CD14-positive monocyte (primary cell): ENCODE measurements around the gene S100A16. TPM values are rescaled to one million over a fixed set of nuclear protein-coding genes. Genes with fewer than 3 reads are reported as not detected.

Experiments
- DNase-seq, 3 donors: peaks; one replicate each; pipeline ENCODE4 v3.0.0-alpha.2; 2011 to 2022
- H2AFZ ChIP-seq: 2 replicates; pipeline ENCODE4 v1.6.0; 2012; ENCODE audit warnings: mild to moderate bottlenecking, low read depth, low read length, inconsistent platforms; ENCODE audit not compliant: insufficient read depth, poor library complexity, severe bottlenecking
- H3K27ac ChIP-seq, 2 donors: 1 replicate in 1 of 2; 2 replicates in 1 of 2; pipeline ENCODE4 v1.5.1; 2012 to 2013; ENCODE audit warnings: low read length in 2 of 2, control low read depth in 1 of 2, inconsistent platforms in 1 of 2, low read depth in 1 of 2, mild to moderate bottlenecking in 1 of 2
- H3K27me3 ChIP-seq, 2 donors: one replicate each; pipeline versions ENCODE4 v1.6.0 to v1.6.1; 2011 to 2013; ENCODE audit warnings: low read length in 2 of 2; ENCODE audit not compliant: control insufficient read depth in 2 of 2, insufficient read depth in 2 of 2
- H3K36me3 ChIP-seq, 2 donors: replicated peaks in 1 of 2; 1 replicate in 1 of 2; 2 replicates in 1 of 2; pipeline versions ENCODE4 v1.5.1 to v1.6.1; 2012 to 2013; ENCODE audit warnings: low read length in 2 of 2, control low read depth in 1 of 2, inconsistent platforms in 1 of 2, mild to moderate bottlenecking in 1 of 2; ENCODE audit not compliant: insufficient read depth in 2 of 2, control insufficient read depth in 1 of 2
- H3K4me1 ChIP-seq, 2 donors: 1 replicate in 1 of 2; 2 replicates in 1 of 2; pipeline versions ENCODE4 v1.5.1 to v1.6.1; 2012 to 2013; ENCODE audit warnings: low read length in 2 of 2, control low read depth in 1 of 2, inconsistent platforms in 1 of 2, mild to moderate bottlenecking in 1 of 2, moderate library complexity in 1 of 2; ENCODE audit not compliant: insufficient read depth in 2 of 2, control insufficient read depth in 1 of 2
- H3K4me2 ChIP-seq: replicated peaks from 2 replicates; pipeline ENCODE3; 2012; ENCODE audit warnings: low read length, moderate library complexity, mild to moderate bottlenecking; ENCODE audit not compliant: poor library complexity, severe bottlenecking; ENCODE audit errors: extremely low read depth
- H3K4me3 ChIP-seq, 3 experiments: fragments of 200-600 bp in 1 of 3; sonication (generic) in 1 of 3; replicated peaks in 1 of 3; 1 replicate in 2 of 3; 2 replicates in 1 of 3; pipeline ENCODE4 v1.5.1; 2011 to 2013; ENCODE audit warnings: low read length in 3 of 3, mild to moderate bottlenecking in 3 of 3, control low read depth in 2 of 3, low read depth in 2 of 3, inconsistent platforms in 1 of 3, moderate library complexity in 1 of 3
- H3K79me2 ChIP-seq: 2 replicates; pipeline ENCODE4 v1.6.0; 2012; ENCODE audit warnings: mild to moderate bottlenecking, control low read depth, inconsistent platforms, low read length, moderate library complexity; ENCODE audit not compliant: insufficient read depth
- H3K9ac ChIP-seq: 2 replicates; pipeline ENCODE4 v1.6.0; 2017; ENCODE audit warnings: low read length, mild to moderate bottlenecking; ENCODE audit not compliant: insufficient read depth, poor library complexity, severe bottlenecking
- H3K9me3 ChIP-seq, 2 donors: replicated peaks in 1 of 2; 1 replicate in 1 of 2; 2 replicates in 1 of 2; pipeline versions ENCODE4 v1.5.1 to v1.6.1; 2012 to 2013; ENCODE audit warnings: low read length in 2 of 2, control low read depth in 1 of 2; ENCODE audit not compliant: control insufficient read depth in 1 of 2, insufficient read depth in 1 of 2
- H4K20me1 ChIP-seq: 2 replicates; pipeline ENCODE4 v1.6.0; 2012; ENCODE audit warnings: mild to moderate bottlenecking, low read length, control low read depth, moderate library complexity; ENCODE audit not compliant: insufficient read depth
- H3K27ac Mint-ChIP-seq, 7 donors: one replicate each; pipeline ENCODE4 v1.8.0; 2020; ENCODE audit warnings: mild to moderate bottlenecking in 7 of 7, mixed read lengths in 7 of 7, moderate library complexity in 6 of 7, inconsistent platforms in 2 of 7
- H3K27me3 Mint-ChIP-seq, 3 donors: one replicate each; pipeline ENCODE4 v1.8.0; 2021 to 2022; ENCODE audit warnings: low read depth in 3 of 3, mild to moderate bottlenecking in 3 of 3, mixed read lengths in 3 of 3, moderate library complexity in 3 of 3, inconsistent platforms in 1 of 3
- H3K36me3 Mint-ChIP-seq, 2 donors: one replicate each; pipeline ENCODE4 v1.8.0; 2020; ENCODE audit warnings: mixed read lengths in 2 of 2, inconsistent platforms in 1 of 2, mild to moderate bottlenecking in 1 of 2
- H3K4me1 Mint-ChIP-seq: one replicate; pipeline ENCODE4 v1.8.0; 2020; ENCODE audit warnings: mild to moderate bottlenecking, mixed read lengths
- H3K4me3 Mint-ChIP-seq, 2 donors: one replicate each; pipeline ENCODE4 v1.8.0; 2020; ENCODE audit warnings: mild to moderate bottlenecking in 2 of 2, mixed read lengths in 2 of 2, moderate library complexity in 1 of 2
- H3K9me3 Mint-ChIP-seq, 7 donors: one replicate each; pipeline ENCODE4 v1.8.0; 2020 to 2022; ENCODE audit warnings: mixed read lengths in 7 of 7, mild to moderate bottlenecking in 6 of 7, moderate library complexity in 6 of 7, inconsistent platforms in 2 of 7
- WGBS: methylation state at CpG from one replicate; pipeline ENCODE4 v1.1.5; 2013; ENCODE audit warnings: missing lambda C conversion rate; ENCODE audit not compliant: insufficient coverage; 5-methylcytosine and 5-hydroxymethylcytosine counted together
- intact Hi-C, 2 donors: fragments of 100-400 bp; cut with micrococcal nuclease; formaldehyde crosslinking; loops; one replicate each; pipeline versions ENCODE4 v1.15.0 to v1.15.1; 2023
- polyA plus RNA-seq, 3 donors: library from polyadenylated mRNA; depleted of rRNA in 1 of 3; unstranded in 2 of 3; stranded (reverse) in 1 of 3; fragments of 300-500 nt in 2 of 3; fragments of >200 nt in 1 of 3; fragmentation: Illumina TruSeq in 2 of 3; gene quantifications; 1 replicate in 2 of 3; 2 replicates in 1 of 3; pipeline ENCODE4 v1.2.3, GENCODE V29; 2012 to 2021
- TF ChIP-seq, protein P1 (sequence below): fragments of 200-600 bp; IDR thresholded peaks from one replicate; pipeline ENCODE4 v1.8.0; 2022; ENCODE audit warnings: antibody characterized with exemption, mild to moderate bottlenecking

Gene S100A16
- polyA plus RNA-seq, 3 donors, result not detected

DNA sequence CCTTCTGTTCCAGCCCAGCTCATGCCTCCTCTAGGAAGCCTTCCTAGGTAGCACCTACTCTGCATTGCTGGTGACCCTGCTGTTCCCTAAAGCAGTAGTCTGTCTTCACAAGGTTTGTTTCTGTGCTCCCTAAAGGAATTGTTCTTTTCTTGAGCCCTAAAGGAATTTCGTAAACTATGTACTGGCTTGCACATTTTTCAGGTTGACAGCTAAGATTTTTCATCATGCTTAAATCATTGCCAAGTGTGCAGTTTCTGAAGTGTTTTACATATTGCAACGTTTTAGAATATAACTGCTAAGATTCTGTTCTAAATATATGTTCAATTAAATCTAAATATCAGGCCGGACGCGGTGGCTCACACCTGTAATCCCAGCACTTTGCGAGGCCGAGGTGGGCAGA lies 13.1 kb downstream of the S100A16 start:
- no peaks in the 10 kb centered on the region for H4K20me1 ChIP-seq
- TF ChIP-seq, protein P1, sequence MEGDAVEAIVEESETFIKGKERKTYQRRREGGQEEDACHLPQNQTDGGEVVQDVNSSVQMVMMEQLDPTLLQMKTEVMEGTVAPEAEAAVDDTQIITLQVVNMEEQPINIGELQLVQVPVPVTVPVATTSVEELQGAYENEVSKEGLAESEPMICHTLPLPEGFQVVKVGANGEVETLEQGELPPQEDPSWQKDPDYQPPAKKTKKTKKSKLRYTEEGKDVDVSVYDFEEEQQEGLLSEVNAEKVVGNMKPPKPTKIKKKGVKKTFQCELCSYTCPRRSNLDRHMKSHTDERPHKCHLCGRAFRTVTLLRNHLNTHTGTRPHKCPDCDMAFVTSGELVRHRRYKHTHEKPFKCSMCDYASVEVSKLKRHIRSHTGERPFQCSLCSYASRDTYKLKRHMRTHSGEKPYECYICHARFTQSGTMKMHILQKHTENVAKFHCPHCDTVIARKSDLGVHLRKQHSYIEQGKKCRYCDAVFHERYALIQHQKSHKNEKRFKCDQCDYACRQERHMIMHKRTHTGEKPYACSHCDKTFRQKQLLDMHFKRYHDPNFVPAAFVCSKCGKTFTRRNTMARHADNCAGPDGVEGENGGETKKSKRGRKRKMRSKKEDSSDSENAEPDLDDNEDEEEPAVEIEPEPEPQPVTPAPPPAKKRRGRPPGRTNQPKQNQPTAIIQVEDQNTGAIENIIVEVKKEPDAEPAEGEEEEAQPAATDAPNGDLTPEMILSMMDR, result no peak
- no peak overlapping the region for H3K4me3 Mint-ChIP-seq
- H3K4me1 Mint-ChIP-seq, result peaks cover 54% of the 10 kb centered on the region
- H3K27me3 ChIP-seq, result no peaks in the 10 kb centered on the region
- intact Hi-C loops, result loop anchor here in 1 of 2 donors (5.0 kb wide), 1 partner anchor 32 kb away; the partner anchor contains the start of gene CHTOP
- H3K9me3 ChIP-seq, result no peaks in the 10 kb centered on the region
- H3K9me3 Mint-ChIP-seq, result no peaks in the 10 kb centered on the region
- H3K36me3 Mint-ChIP-seq, result no peaks in the 10 kb centered on the region
- H3K4me3 ChIP-seq, result no peak overlapping the region
- no peak for DNase-seq
- H3K4me1 ChIP-seq, result peaks cover 26 to 43% of the 10 kb centered on the region in 2 donors
- H3K27me3 Mint-ChIP-seq, result peaks cover 2 to 3% (median 3%) of the 10 kb centered on the region in 3 donors
- no peak overlapping the region for H2AFZ ChIP-seq
- H3K9ac ChIP-seq, result no peak overlapping the region
- WGBS, result 75% methylated on average over 1 of the region's 7 CpGs
- H3K79me2 ChIP-seq, result no peaks in the 10 kb centered on the region
- no peaks in the 10 kb centered on the region for H3K36me3 ChIP-seq
- peak overlapping the region in 2 of 7 donors; percentile 40 to 69 for H3K27ac Mint-ChIP-seq
- H3K27ac ChIP-seq, result no peak overlapping the region
- no peak overlapping the region for H3K4me2 ChIP-seq

DNA sequence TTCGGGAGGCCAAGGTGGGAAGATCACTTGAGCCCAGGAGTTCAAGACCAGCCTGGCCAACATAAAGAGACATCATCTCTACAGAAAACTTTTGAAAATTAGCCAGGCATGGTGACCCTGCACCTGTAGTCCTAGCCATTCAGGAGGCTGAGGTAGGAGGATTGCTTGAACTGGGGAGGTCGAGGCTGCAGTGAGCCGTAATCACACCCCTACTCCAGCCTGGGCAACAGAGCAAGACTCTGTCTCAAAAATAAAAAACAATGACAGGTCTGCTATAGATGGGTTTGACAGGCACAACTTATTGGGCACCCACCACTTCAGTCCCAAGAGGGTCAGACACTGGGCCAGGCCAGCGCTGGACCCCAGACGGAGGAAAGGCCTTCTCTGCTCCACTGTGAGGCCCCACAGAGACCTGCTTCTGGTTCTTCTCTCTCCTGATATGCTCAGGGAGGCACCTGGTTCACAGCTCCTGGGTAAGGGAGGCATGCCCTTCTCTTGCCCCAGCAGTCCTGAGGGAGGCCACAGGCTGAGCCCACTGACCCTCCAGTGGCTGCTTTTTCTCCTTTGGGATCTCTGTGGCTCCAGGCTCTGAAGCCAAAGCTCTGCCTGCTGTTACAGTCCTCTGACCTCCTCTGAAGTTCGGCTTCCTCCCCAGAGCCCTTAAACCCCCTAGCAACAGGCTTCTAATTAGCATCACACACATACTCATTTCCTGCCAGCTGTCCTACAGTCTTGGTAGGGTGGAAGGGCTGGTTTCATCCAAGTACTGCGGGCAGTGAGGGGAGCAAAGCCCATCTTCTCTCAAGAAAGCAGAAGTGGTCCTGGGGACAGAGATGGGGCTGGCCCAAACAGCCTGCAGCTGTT lies 14.4 kb downstream of the S100A16 start:
- Mint-ChIP-seq H3K4me1 (peaks cover 54% of the 10 kb centered on the region), H3K9me3 (no peaks in the 10 kb centered on the region), H3K4me3 (no peak overlapping the region), H3K27ac (peak overlapping the region in 6 of 7 donors; percentile 66 to 89 (median 83)), H3K27me3 (peaks cover 2 to 3% (median 3%) of the 10 kb centered on the region in 3 donors), H3K36me3 (no peaks in the 10 kb centered on the region)
- Histone ChIP-seq H3K4me2 (peak overlapping the region; percentile 15), H3K4me1 (peaks cover 26 to 43% of the 10 kb centered on the region in 2 donors), H3K9ac (no peak overlapping the region), H3K36me3 (no peaks in the 10 kb centered on the region), H4K20me1 (no peaks in the 10 kb centered on the region), H3K27ac (peak overlapping the region; percentile 18 to 26), H2AFZ (peak overlapping the region; percentile 72), H3K9me3 (no peaks in the 10 kb centered on the region), H3K27me3 (no peaks in the 10 kb centered on the region), H3K79me2 (no peaks in the 10 kb centered on the region), H3K4me3 (no peak overlapping the region)
- no CpG with 5 or more reads among the region's 7 CpGs for WGBS
- TF ChIP-seq, protein P1, result no peak
- peak; percentile 63 to 81 (median 67) for DNase-seq
- intact Hi-C loops, result loop anchor here in 1 of 2 donors (5.0 kb wide), 1 partner anchor 34 kb away; the partner anchor contains the start of gene CHTOP
